Neural progenitor cell (in vitro differentiated cells): Measurements from ENCODE around the gene AP2A1.

ENCODE experiments used
- CTCF ChIP-seq: fragments of 200-600 bp; sonication (generic); IDR thresholded peaks from 2 replicates; pipeline ENCODE4 v1.5.1; 2017; ENCODE audit warnings: antibody characterized with exemption, mild to moderate bottlenecking
- EZH2 ChIP-seq: fragments of 200-600 bp; sonication (generic); IDR thresholded peaks from 2 replicates; pipeline ENCODE4 v1.6.1; 2017; ENCODE audit warnings: antibody characterized with exemption, mild to moderate bottlenecking, moderate library complexity
- EZH2phosphoT487 ChIP-seq: fragments of 200-600 bp; sonication (generic); IDR thresholded peaks from 2 replicates; pipeline ENCODE4 v1.6.1; 2017; ENCODE audit warnings: antibody characterized with exemption

GRCh38 chr19:49764341-49764740, 2.5 kb upstream of the AP2A1 start:
- TF ChIP-seq CTCF (no peak), EZH2phosphoT487 (no peak), EZH2 (no peak)
